GM06990 (cell line): Measurements from ENCODE around the gene ATP4B.

Source experiments
- DNase-seq: peaks from one replicate; pipeline ENCODE4 v3.0.0-alpha.2; 2011; ENCODE audit not compliant: insufficient read length; ENCODE audit errors: extremely low read depth
- H3K27me3 ChIP-seq: replicated peaks from 2 replicates; pipeline ENCODE4 v1.6.0; 2011; ENCODE audit warnings: low read length; ENCODE audit not compliant: control insufficient read depth, insufficient read depth
- H3K36me3 ChIP-seq: 2 replicates; pipeline ENCODE4 v1.5.1; 2011; ENCODE audit warnings: low read length; ENCODE audit not compliant: control insufficient read depth, insufficient read depth
- H3K4me3 ChIP-seq: replicated peaks from 2 replicates; pipeline ENCODE4 v1.5.1; 2011; ENCODE audit warnings: low read depth, mild to moderate bottlenecking, control low read depth, low read length
- TF ChIP-seq, protein P1 (sequence below): IDR thresholded peaks from 2 replicates; pipeline ENCODE4 v1.5.1; 2011; ENCODE audit warnings: low read length, control low read depth, mild to moderate bottlenecking, inconsistent platforms; ENCODE audit not compliant: insufficient read depth, poor library complexity, severe bottlenecking

ATP4B gene

DNA sequence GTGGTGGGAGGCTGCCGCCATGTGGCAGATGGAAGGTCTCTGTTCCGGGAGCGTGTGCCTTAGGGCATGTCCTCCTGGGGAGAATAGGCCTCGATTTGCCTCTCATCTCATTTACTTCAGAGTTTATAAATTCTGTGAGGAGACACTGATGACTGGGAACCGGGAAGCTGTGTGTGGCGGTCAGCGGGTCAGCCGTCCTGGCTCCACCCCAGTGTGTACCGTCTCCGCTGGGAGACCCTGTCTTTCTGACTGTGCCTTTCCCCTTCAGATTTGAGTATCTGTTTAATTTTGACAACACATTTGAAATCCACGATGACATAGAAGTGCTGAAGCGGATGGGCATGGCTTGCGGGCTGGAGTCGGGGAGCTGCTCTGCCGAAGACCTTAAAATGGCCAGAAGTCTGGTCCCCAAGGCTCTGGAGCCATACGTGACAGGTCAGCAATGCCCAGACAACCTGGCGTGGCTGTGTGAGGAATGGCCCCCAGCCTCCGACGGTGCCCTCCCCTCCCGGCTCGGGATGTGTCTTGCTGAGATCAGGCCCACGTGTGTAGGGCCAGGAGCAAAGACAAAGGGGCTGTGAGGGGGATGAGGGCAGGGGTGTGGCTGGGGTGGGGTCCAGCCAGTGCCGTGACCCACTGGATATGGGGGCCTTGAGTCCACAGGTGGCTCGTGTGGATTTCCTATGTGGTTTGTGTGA is 21.6 kb downstream of the ATP4B start:
- Histone ChIP-seq H3K36me3 (peaks cover 50% of the 10 kb centered on the region), H3K4me3 (no peak overlapping the region), H3K27me3 (no peaks in the 10 kb centered on the region)
- TF ChIP-seq, protein P1, sequence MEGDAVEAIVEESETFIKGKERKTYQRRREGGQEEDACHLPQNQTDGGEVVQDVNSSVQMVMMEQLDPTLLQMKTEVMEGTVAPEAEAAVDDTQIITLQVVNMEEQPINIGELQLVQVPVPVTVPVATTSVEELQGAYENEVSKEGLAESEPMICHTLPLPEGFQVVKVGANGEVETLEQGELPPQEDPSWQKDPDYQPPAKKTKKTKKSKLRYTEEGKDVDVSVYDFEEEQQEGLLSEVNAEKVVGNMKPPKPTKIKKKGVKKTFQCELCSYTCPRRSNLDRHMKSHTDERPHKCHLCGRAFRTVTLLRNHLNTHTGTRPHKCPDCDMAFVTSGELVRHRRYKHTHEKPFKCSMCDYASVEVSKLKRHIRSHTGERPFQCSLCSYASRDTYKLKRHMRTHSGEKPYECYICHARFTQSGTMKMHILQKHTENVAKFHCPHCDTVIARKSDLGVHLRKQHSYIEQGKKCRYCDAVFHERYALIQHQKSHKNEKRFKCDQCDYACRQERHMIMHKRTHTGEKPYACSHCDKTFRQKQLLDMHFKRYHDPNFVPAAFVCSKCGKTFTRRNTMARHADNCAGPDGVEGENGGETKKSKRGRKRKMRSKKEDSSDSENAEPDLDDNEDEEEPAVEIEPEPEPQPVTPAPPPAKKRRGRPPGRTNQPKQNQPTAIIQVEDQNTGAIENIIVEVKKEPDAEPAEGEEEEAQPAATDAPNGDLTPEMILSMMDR, result no peak
- no peak for DNase-seq

DNA sequence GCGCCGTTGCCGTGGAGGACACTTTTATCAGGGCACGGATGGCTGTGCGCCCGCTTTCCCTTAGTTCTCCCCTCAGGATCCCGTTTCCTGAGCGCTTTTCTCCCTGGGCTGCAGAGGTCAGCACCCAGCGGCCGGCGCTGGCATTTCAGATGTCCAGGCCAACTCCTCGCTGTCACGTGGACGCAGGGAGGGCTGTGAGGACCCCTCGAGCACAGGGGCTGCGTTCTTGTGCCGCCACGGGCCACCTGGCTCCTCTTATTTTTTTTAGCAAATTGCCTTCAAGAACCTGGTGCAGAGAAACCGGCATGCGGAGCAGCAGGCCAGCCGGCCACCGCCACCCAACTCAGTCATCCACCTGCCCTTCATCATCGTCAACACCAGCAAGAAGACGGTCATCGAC is 22.3 kb downstream of the ATP4B start:
- DNase-seq, result no peak
- peaks cover 51% of the 10 kb centered on the region for H3K36me3 ChIP-seq
- no peak overlapping the region for H3K4me3 ChIP-seq
- no peaks in the 10 kb centered on the region for H3K27me3 ChIP-seq
- TF ChIP-seq, protein P1, result no peak

DNA sequence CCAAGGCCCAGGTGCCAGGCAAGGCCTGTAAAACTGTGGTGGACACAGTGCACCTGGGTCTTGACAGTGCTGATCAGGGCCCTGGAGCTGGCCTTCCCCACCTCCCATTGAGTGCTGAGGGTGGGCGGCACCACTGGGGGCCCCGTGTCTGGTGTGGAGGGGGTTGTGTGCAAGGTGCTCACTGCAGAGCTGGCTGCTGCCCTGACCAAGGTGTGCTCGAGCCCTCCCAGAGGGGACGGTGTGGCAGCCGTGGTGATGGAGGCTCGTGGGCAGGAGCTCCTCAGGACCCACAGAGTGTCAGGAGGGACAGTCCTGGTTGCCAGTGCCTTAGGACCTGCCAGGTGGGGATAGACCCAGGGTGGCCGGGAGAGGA is 23.0 kb downstream of the ATP4B start:
- no peak overlapping the region for H3K4me3 ChIP-seq
- DNase-seq, result no peak
- TF ChIP-seq, protein P1, result no peak
- no peaks in the 10 kb centered on the region for H3K27me3 ChIP-seq
- H3K36me3 ChIP-seq, result peaks cover 54% of the 10 kb centered on the region

DNA sequence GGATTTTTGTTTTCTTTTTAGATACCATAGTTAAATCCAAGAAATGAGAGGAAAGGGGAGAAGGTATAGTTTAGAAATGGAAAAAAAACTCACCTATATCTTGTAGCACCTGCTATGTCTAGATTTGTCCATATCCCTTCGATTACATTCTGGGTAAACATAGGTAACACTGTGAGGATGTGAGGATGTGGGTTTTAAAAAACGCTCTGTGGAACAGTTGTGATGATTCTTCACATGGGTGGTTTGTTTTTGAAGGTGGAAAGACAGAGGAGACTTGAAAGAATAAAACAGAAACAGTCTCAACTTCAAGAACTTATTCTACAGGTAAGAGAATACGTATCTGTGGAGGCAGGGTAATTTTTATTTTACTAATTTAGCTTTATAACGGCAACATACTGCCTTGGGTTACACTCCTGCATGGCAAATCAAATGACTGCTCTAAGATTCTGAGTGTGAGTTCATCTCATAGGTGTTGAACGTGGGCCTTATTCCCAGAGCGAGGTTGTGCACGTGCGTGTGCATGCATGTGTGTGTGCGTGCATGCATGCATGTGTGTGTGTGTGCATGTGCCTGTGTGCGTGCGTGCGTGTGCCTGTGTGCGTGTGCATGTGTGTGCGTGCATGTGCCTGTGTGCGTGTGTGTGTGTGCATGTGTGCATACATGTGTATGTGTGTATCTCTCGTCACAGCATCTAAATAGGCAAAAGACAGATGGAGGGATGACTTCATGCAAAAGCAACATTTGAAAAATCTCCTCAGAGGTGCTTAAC is 23.5 kb downstream of the ATP4B start:
- DNase-seq, result no peak
- TF ChIP-seq, protein P1, result no peak
- H3K4me3 ChIP-seq, result no peak overlapping the region
- H3K27me3 ChIP-seq, result no peaks in the 10 kb centered on the region
- H3K36me3 ChIP-seq, result peaks cover 54% of the 10 kb centered on the region

DNA sequence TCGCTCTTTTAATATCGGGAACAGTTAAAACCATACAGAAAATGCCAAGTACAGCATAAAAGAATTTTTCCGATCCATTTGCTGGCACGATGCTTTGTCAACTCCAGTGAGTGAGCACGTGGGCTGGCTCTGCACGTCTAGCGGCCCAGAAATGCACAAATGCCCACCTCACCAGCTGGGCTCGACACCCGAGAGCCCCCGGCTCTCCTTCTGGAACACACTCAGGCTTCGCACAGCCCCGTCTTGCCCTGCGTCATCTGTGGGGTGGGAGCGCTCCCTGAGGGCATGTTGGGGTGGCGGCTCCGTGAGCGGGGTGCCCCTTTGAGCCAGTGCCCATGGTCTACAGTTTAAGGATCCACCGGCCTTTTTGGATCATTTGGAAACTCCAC is 24.5 kb downstream of the ATP4B start:
- no peak for DNase-seq
- H3K4me3 ChIP-seq, result no peak overlapping the region
- H3K27me3 ChIP-seq, result no peaks in the 10 kb centered on the region
- H3K36me3 ChIP-seq, result peaks cover 51% of the 10 kb centered on the region
- TF ChIP-seq, protein P1, result no peak
